GM12874 (cell line): ENCODE data around the gene WWOX.

Experiments
- TF ChIP-seq, protein P1 (sequence below): IDR thresholded peaks from 2 replicates; pipeline ENCODE4 v1.5.1; 2011; ENCODE audit warnings: low read depth, mild to moderate bottlenecking, control low read depth, low read length, moderate library complexity; ENCODE audit not compliant: insufficient read depth

The WWOX gene

DNA sequence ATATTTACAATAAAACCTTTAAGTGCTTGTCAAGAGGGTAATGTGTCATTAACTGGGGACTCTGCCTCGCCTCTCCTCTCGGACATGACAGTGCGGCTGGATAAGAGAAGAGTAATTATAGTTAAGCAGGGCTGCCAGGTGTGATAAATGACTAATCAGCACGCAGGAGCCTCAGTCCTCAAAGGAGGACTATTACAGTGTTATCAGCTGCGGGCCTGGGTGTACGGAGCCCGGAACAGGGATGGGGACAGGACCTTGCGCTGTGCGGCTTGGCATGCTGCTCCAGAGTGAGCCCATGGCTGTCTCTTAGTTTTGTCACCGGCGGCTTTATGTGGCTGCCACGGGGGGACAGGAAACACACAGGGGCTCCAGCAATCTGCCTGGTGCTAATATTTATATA, 893.9 kb downstream of the WWOX start:
- TF ChIP-seq, protein P1, sequence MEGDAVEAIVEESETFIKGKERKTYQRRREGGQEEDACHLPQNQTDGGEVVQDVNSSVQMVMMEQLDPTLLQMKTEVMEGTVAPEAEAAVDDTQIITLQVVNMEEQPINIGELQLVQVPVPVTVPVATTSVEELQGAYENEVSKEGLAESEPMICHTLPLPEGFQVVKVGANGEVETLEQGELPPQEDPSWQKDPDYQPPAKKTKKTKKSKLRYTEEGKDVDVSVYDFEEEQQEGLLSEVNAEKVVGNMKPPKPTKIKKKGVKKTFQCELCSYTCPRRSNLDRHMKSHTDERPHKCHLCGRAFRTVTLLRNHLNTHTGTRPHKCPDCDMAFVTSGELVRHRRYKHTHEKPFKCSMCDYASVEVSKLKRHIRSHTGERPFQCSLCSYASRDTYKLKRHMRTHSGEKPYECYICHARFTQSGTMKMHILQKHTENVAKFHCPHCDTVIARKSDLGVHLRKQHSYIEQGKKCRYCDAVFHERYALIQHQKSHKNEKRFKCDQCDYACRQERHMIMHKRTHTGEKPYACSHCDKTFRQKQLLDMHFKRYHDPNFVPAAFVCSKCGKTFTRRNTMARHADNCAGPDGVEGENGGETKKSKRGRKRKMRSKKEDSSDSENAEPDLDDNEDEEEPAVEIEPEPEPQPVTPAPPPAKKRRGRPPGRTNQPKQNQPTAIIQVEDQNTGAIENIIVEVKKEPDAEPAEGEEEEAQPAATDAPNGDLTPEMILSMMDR, result no peak

DNA sequence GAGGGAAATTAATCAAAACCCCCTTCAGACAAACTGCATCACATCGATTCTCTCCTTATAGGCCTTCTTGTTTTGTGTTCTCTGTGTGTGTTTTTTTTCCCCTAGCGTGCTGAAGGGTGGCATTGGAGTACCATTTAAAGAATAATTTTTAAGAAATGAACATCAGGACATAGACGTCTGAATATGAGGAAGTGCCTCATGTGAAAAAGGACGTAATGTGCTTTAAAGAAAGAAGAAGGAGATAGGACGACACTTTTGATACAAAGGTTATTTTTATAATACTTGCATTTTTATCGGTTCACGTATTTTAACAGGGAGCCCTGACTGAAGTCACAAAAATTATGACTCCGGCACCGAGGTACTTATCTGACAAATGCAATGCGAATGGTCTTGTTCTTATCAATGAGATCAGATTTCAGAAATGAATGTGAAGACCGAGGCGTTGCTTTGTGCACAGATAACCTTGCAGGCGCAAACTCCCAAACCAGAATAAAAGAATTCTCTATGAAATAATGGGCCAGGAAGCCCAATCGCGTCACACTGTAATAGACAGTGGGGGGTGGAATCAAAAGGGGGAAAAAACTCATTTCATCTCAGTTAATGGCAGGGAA, 894.8 kb downstream of the WWOX start:
- TF ChIP-seq, protein P1, result no peak

DNA sequence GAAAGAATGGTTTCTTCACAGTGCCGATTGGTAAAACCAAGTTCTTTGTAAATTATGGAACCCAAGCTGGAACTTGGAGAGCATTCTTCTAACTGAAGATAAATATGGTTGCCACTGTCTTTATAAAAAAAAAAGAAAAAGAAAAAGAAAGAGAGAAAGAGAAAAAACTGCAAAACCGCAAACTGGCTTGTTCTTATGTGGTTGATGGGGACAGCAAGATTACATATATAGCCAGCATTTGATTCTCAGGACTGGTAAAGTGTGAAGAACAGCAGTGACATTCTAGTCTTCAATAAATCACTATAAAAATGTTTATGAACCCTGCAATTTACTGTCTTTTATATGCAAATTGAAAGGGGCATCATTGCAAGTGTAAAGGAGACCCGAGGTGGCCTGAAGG, 896.0 kb downstream of the WWOX start:
- TF ChIP-seq, protein P1, result no peak

DNA sequence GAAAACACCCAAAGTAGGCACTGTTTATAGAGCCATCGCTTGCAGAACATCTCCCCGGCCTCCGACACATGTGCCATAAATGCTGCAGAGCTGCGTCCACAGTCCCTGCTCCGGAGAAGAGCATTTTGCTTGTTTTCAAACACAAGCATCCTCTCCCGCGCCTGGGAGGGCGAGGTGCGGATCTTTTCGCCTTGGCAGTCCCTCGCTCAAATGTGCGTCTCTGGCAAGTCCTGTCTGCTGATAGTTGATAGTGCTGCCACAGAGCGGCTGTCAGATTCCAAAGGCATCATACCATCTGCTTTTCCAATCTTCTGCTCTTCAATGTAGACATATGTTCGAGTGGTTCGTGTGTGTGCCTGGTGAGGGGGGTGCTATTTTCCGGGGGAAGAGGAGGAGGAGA, 897.3 kb downstream of the WWOX start:
- TF ChIP-seq, protein P1, result no peak

DNA sequence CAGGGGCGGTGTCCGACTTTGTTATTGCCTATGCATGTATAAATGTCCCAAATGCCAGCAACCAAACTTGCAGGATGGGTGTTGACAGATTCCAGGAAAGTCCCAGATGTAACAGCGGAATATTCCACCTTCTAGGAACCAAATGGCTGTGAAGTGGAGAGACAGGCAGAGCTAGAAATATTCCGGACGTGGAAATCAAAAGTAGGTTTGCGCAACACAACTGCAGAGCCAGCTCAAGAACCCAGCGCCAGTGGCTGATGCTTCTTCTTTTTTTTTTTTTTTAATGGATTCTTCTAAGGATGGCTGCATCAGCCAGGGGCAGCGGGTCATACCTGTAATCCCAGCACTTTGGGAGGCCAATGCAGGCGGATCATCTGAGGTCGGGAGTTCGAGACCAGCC, 899.4 kb downstream of the WWOX start:
- TF ChIP-seq, protein P1, result no peak

DNA sequence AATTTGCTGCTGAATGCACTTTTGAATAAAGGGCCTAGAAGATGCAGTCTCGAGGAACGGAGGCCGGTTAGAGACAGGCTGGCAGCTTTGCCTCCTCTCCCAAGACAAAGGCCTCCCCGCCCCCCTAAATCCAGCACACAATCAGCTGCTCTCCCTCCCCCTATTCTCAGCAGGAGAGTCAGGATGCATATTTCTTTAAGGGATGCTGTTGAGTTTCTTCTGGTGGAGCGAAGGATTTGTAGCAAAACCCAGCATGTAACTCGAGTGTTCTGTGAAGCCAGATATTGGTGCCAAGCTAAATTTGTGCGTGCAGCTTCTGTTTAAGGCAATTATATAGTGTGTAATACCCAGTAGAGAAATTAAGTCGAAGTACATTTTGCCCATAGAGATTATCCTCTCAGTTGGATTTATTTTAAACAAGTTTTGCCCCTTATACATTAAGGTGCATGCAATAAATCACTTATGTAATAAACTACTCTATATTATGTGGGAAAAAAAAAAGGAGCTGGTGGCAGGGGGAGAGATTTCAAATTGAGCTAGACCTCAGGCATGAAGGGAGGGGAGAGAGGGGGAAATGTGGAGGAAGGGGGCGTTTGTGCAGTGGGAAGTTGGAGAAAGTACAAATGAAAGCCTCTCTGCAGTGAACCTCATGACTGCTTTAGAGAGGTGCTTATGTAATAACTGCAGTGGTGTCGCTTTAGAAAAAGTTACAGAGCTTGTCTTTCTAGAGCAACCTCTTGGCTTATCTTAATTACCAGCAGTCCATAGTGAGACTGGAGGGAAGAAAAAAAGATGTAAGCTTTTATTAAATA, 901.9 kb downstream of the WWOX start:
- TF ChIP-seq, protein P1, result no peak

DNA sequence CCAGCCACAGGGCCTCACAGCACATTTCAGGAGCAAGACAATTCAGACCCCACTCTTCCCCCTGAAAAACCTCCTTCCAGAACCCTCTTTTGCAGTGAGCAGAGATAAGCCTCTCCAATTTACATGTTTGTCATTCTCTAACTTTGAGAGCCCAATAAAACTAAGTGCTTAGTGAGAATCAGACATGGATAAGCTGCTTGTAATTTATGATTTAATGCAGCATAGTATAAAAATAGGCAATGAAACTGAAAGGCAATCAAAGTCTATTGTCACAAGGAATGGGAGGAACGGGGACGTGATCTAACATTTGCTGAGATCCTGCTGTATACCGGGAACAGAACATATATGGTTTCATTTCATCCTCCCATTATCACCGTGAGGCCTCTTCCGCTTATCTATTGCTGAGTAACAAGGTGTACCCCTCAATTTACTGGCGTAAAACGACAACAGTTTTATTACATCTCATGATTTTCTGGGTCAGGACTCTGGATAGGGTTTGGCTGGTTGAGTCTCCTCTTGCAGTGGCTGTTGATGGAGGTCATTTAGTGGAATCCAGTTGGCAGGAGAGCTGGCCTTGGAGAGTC, 903.7 kb downstream of the WWOX start:
- TF ChIP-seq, protein P1, result no peak
